Body of pancreas (tissue), 4 donors: ENCODE measurements around the gene DTX2. TPM values are rescaled to one million over a fixed set of nuclear protein-coding genes. Genes with fewer than 3 reads are reported as not detected.

ENCODE experiments used
- ATAC-seq: fragments of 150-250 bp; one replicate; pipeline ENCODE4 v1.9.1; 2016
- DNase-seq, 4 donors: peaks; one replicate each; pipeline ENCODE4 v3.0.0-alpha.2; 2019
- H3K27ac ChIP-seq, 4 donors: fragments of 200-600 bp; sonication (generic); 1 replicate in 3 of 4; 2 replicates in 1 of 4; pipeline versions ENCODE4 v1.5.1 to v1.6.1; 2016 to 2019; ENCODE audit warnings: mild to moderate bottlenecking in 1 of 4, mixed read lengths in 1 of 4, moderate library complexity in 1 of 4
- H3K27me3 ChIP-seq, 2 donors: fragments of 200-600 bp; sonication (generic); one replicate each; pipeline ENCODE4 v1.6.0; 2016; ENCODE audit warnings: mild to moderate bottlenecking in 1 of 2
- H3K36me3 ChIP-seq, 2 donors: fragments of 200-600 bp; sonication (generic); replicated peaks in 1 of 2; 2 replicates each; pipeline ENCODE4 v1.5.1; 2016; ENCODE audit warnings: low read depth in 2 of 2; ENCODE audit not compliant: insufficient read depth in 1 of 2
- H3K4me1 ChIP-seq: fragments of 200-600 bp; sonication (generic); one replicate; pipeline ENCODE4 v1.6.0; 2016
- H3K4me3 ChIP-seq, 2 donors: fragments of 200-600 bp; sonication (generic); 1 replicate in 1 of 2; 2 replicates in 1 of 2; pipeline ENCODE4 v1.5.1; 2016 to 2019
- H3K9me3 ChIP-seq, 3 donors: fragments of 200-600 bp; sonication (generic); 1 replicate in 2 of 3; 2 replicates in 1 of 3; pipeline ENCODE4 v1.5.1; 2016
- CTCF ChIP-seq, 7 experiments: fragments of 450-650 bp in 4 of 7; fragments of 200-600 bp in 3 of 7; sonication (generic) in 3 of 7; IDR thresholded peaks; one replicate each; pipeline ENCODE4 v1.5.1; 2016 to 2019; ENCODE audit warnings: antibody characterized with exemption in 7 of 7
- POLR2A ChIP-seq, 3 donors: fragments of 450-650 bp; IDR thresholded peaks; one replicate each; pipeline ENCODE4 v1.6.1; 2016; ENCODE audit warnings: antibody characterized with exemption in 3 of 3, mild to moderate bottlenecking in 2 of 3
- WGBS, 2 donors: methylation state at CpG; one replicate each; pipeline ENCODE4 v1.1.5; 2017; 5-methylcytosine and 5-hydroxymethylcytosine counted together
- intact Hi-C: fragments of 100-400 bp; cut with DNase I; formaldehyde crosslinking; loops from one replicate; pipeline ENCODE4 v1.15.1; 2023
- total RNA-seq, 2 donors: library from RNA; depleted of rRNA; stranded (reverse); fragments of >200 nt; gene quantifications; one replicate each; pipeline ENCODE4 v1.1.0, GENCODE V29; 2016

The DTX2 gene
- total RNA-seq, 2 donors from 2014 or later = 10.5 to 16.3 TPM

DNA sequence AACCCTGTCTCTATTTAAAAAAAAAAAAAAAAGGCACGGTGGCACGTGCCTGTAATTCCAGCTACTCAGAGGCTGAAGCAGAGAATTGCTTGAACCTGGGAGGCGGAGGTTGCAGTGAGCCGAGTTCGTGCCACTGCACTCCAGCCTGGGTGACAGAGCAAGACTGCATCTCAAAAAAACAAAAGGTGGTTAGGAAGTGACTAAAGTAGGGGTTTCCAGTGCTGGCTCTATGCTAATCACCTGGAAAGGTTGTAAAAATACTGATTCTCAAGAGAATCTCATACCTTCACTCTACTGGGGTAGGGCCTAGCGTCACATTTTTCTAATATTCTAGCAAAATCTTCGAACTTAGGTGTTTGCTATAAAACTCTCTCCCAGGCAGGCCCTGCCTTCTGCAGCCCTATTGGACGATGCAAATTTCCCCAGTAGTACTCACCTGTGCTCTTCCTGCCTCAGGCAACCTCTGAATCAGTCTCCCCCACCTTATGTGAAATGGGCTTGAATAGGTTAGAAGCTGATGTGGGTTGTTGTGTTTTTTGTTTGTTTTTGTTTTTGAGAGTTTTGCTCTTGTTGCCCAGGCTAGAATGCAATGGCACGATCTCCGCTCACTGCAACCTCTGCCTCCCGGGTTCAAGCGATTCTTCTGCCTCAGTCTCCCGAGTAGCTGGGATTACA, 33.2 kb upstream of the DTX2 start:
- Histone ChIP-seq H3K9me3 (no peaks in the 10 kb centered on the region), H3K27ac (no peak overlapping the region), H3K4me3 (no peak overlapping the region), H3K27me3 (no peaks in the 10 kb centered on the region), H3K36me3 (no peaks in the 10 kb centered on the region), H3K4me1 (peaks cover 8% of the 10 kb centered on the region)
- no peak for DNase-seq
- TF ChIP-seq POLR2A (IDR thresholded peaks at IDR 0.05) (no peak), CTCF (IDR thresholded peaks at IDR 0.05) (no peak)
- WGBS, 2 donors = 91 to 93% methylated on average over 13 of the region's 13 CpGs
- intact Hi-C loops = no loop called here
- ATAC-seq = no peak

DNA sequence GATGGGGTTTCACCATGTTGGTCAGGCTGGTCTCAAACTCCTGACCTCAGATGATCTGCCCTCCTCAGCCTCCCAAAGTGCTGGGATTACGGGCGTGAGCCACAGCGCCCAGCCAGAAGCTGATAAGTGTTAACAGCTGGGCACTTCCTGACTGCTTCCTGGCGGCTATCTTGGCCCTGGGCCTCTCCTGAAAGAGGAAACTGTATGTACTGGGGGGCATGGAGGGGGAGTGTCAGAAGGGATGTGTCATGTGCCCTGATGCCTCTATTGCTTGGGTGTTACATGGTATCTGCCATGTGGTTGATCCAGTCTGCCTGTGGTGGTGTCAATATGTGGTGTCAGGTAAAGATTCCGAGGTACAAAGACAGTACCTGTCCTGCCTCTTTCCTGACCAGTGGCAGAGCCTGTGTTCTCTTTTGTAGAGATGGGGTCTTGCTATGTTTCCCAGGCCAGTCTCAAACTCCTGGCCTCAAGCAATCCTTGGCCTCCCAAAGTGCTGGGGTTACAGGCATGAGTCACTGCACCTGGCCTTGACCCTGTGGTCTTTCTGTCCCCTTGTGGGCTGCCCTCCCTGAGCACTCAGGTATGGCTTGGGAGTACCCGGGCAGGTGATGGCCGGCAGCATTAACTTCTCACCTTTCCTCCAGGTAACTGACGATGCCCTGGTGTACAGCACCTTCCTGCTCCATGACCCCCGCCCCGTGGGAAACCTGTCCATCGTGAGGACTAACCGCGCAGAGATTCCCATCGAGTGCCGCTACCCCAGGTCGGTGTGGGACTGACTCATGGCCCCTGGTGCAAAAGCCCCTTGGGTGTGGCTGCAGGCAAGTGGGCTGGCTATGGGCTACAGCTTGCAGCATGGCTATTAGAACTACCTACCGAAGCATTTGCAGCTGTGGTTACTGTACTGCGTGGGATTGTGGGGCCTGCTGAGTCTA, 32.4 kb upstream of the DTX2 start:
- intact Hi-C loops = no loop called here
- no peaks in the 10 kb centered on the region for H3K27me3 ChIP-seq
- H3K4me3 ChIP-seq = no peak overlapping the region
- 84 to 85% methylated on average over 12 to 16 of the region's 18 CpGs for WGBS, 2 donors
- H3K36me3 ChIP-seq = no peaks in the 10 kb centered on the region
- H3K4me1 ChIP-seq = no peaks in the 10 kb centered on the region
- no peak overlapping the region for H3K27ac ChIP-seq
- ATAC-seq (no peak), DNase-seq (peak in 2 of 4 donors; percentile 11 to 13)
- no peaks in the 10 kb centered on the region for H3K9me3 ChIP-seq
- TF ChIP-seq CTCF (IDR thresholded peaks at IDR 0.05) = no peak

GRCh38 chr7:76430211-76430610, 31.3 kb upstream of the DTX2 start:
- ATAC-seq = no peak
- TF ChIP-seq CTCF (IDR thresholded peaks at IDR 0.05) (no peak), POLR2A (IDR thresholded peaks at IDR 0.05) (no peak)
- H3K4me1 ChIP-seq = no peaks in the 10 kb centered on the region
- no peaks in the 10 kb centered on the region for H3K9me3 ChIP-seq
- intact Hi-C loops = no loop called here
- H3K27ac ChIP-seq = no peak overlapping the region
- peak in 1 of 4 donors; percentile 5 for DNase-seq
- H3K36me3 ChIP-seq = no peaks in the 10 kb centered on the region
- WGBS, 2 donors = 88 to 93% methylated on average over 8 to 9 of the region's 9 CpGs
- H3K4me3 ChIP-seq = no peak overlapping the region
- no peaks in the 10 kb centered on the region for H3K27me3 ChIP-seq

- Histone ChIP-seq H3K27me3 (no peaks in the 10 kb centered on the region), H3K27ac (no peak overlapping the region), H3K36me3 (no peaks in the 10 kb centered on the region), H3K9me3 (no peaks in the 10 kb centered on the region), H3K4me1 (no peaks in the 10 kb centered on the region), H3K4me3 (no peak overlapping the region)
- intact Hi-C loops = no loop called here
- DNase-seq (peak in 1 of 4 donors; percentile 7), ATAC-seq (no peak)
- 82 to 93% methylated on average over 2 to 3 of the region's 3 CpGs for WGBS, 2 donors
- TF ChIP-seq CTCF (IDR thresholded peaks at IDR 0.05) (no peak), POLR2A (IDR thresholded peaks at IDR 0.05) (no peak)
Measured at GRCh38 chr7:76430836-76431235, 30.7 kb upstream of the DTX2 start.
